ENCODE measurements around the gene HK2. TPM values are rescaled to one million over a fixed set of nuclear protein-coding genes. Genes with fewer than 3 reads are reported as not detected.
A peak's percentile ranks its signal among the peaks of the same experiment; 100 is the strongest.

The HK2 gene
- total and polyA plus RNA-seq, 2 donors (not counting 3 experiments of a cell fraction or from before 2014, with no cell fraction given), result 3.4 to 13.0 TPM

DNA sequence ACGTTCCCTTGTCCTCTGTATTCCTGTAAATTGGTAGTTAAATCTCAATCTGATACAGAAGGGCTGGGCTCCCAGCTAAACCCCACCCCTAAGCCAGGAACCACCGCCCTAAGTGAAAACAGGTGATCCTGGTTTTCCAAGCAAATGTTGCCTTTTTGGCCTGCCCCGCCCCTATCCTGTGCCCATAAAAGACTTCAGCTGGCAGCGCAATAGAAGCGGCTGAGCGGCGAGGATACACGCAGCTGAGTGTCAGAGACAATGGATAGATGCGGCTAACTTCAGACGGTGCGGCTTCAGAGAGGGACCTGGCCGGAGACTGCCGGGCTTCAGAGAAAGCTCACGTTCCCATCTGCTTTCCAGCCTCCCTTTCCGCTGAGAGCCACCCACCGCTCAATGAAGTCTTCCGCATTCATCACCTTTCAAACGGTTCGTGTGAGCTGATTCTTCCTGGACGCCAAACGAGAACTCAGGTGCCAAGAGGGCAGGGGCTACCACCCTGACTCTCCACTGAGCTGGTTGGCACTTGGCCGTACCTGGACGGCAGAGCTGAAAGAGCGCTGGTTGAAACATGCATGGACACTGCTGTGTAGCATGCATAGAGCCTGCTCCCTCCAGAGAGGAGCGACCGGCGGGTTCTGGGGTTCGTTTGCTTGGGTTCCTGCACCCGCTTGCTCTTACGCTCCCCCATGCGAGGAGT lies 75.0 kb downstream of the HK2 start:
- dilution Hi-C loops (cut with MboI; ENCODE audit: extremely low pct_ligation_motif_present, low sequenced_read_pairs), result no loop called here
- Histone ChIP-seq H2AFZ (ENCODE audit: low read depth, low read length) (peak overlapping the region; percentile 21), H3K9me1 (replicated peaks; ENCODE audit: control insufficient read depth, extremely low read depth, insufficient read depth, low read length) (no peaks in the 10 kb centered on the region), H3K36me3 (ENCODE audit: control insufficient read depth in 2 of 2, extremely low read depth in 1 of 2, insufficient read depth in 2 of 2, low read length in 2 of 2) (no peaks in the 10 kb centered on the region), H3K9ac (replicated peaks; ENCODE audit: extremely low read depth, insufficient read depth, low read length) (no peak overlapping the region), H3K4me1 (ENCODE audit: control insufficient read depth, extremely low read depth, insufficient read depth, low read length) (peaks cover 3% of the 10 kb centered on the region), H3K79me2 (ENCODE audit: control insufficient read depth, insufficient read depth, low read length) (no peaks in the 10 kb centered on the region), H3K27ac (ENCODE audit: insufficient read depth, low read depth, low read length) (no peak overlapping the region), H3K27me3 (ENCODE audit: control insufficient read depth in 2 of 2, insufficient read depth in 2 of 2, low read length in 2 of 2) (peaks cover 5 to 8% of the 10 kb centered on the region in 2 experiments), H4K20me1 (replicated peaks; ENCODE audit: control insufficient read depth, extremely low read depth, insufficient read depth, low read length) (no peaks in the 10 kb centered on the region), H3K9me3 (replicated peaks; ENCODE audit: control insufficient read depth, insufficient read depth, low read length) (no peaks in the 10 kb centered on the region), H3K4me3 (replicated peaks in 1 of 3; ENCODE audit: insufficient read depth in 1 of 3, low read depth in 1 of 3, low read length in 3 of 3) (no peak overlapping the region), H3K4me2 (ENCODE audit: insufficient read depth, low read length) (no peak overlapping the region)
- ChIA-PET CTCF (interaction anchor here (1.3 to 2.0 kb wide), 2 partner anchors 11 to 15 kb away, joined by 3 to 12 read pairs; no protein-coding TSS in a partner anchor), POLR2A (no interaction called here)
- BruUV-seq (replicated peaks), result no TSS peak
- no peak for TF ChIP-seq POLR2A (IDR thresholded peaks at IDR 0.05; ENCODE audit: low read depth, low read length)
- no peak for TF ChIP-seq GATA2 (IDR thresholded peaks at IDR 0.05; ENCODE audit: insufficient read depth, insufficient read length, low read depth, low read length)
- no peak for TF ChIP-seq POLR2AphosphoS5 (IDR thresholded peaks at IDR 0.05; ENCODE audit: insufficient read depth, low read depth, low read length)
- TF ChIP-seq, protein P1, sequence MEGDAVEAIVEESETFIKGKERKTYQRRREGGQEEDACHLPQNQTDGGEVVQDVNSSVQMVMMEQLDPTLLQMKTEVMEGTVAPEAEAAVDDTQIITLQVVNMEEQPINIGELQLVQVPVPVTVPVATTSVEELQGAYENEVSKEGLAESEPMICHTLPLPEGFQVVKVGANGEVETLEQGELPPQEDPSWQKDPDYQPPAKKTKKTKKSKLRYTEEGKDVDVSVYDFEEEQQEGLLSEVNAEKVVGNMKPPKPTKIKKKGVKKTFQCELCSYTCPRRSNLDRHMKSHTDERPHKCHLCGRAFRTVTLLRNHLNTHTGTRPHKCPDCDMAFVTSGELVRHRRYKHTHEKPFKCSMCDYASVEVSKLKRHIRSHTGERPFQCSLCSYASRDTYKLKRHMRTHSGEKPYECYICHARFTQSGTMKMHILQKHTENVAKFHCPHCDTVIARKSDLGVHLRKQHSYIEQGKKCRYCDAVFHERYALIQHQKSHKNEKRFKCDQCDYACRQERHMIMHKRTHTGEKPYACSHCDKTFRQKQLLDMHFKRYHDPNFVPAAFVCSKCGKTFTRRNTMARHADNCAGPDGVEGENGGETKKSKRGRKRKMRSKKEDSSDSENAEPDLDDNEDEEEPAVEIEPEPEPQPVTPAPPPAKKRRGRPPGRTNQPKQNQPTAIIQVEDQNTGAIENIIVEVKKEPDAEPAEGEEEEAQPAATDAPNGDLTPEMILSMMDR (IDR thresholded peaks at IDR 0.05; ENCODE audit: extremely low read depth in 1 of 2, insufficient read depth in 1 of 2, low read depth in 1 of 2, low read length in 2 of 2), result no peak
- TF ChIP-seq, protein P2, sequence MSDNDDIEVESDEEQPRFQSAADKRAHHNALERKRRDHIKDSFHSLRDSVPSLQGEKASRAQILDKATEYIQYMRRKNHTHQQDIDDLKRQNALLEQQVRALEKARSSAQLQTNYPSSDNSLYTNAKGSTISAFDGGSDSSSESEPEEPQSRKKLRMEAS (IDR thresholded peaks at IDR 0.05; ENCODE audit: insufficient read depth, insufficient read length), result no peak
- TF ChIP-seq MYC (IDR thresholded peaks at IDR 0.05; ENCODE audit: low read depth, low read length), result no peak
- no peak for TF ChIP-seq EZH2 (IDR thresholded peaks at IDR 0.05; ENCODE audit: borderline replicate concordance, low read depth, low read length, severe bottlenecking)
- no peak for TF ChIP-seq FOS (IDR thresholded peaks at IDR 0.05; ENCODE audit: borderline replicate concordance, insufficient read depth, low read length)
- no peak for TF ChIP-seq JUN (IDR thresholded peaks at IDR 0.05; ENCODE audit: borderline replicate concordance, insufficient read depth, insufficient read length, low read depth)
- FAIRE-seq, result peak; percentile 40
- intact Hi-C loops (cut with micrococcal nuclease), result no loop called here
- DNase-seq (ENCODE audit: low read depth, low spot score), result no peak
